Testis (tissue), 3 donors: ENCODE data around the gene EBP. TPM values are rescaled to one million over a fixed set of nuclear protein-coding genes. Genes with fewer than 3 reads are reported as not detected.
A peak's percentile ranks its signal among the peaks of the same experiment; 100 is the strongest.

Experiments
- DNase-seq: peaks from one replicate; pipeline ENCODE4 v3.0.0-alpha.2; 2019
- H3K27ac ChIP-seq, 2 donors: fragments of 200-600 bp; sonication (generic); one replicate each; pipeline ENCODE4 v1.5.1; 2019
- H3K27me3 ChIP-seq: fragments of 200-600 bp; sonication (generic); one replicate; pipeline ENCODE4 v1.5.1; 2019
- H3K36me3 ChIP-seq: fragments of 200-600 bp; sonication (generic); one replicate; pipeline ENCODE4 v1.5.1; 2017; ENCODE audit warnings: low read depth; ENCODE audit errors: missing control alignments
- H3K4me1 ChIP-seq: fragments of 200-600 bp; sonication (generic); one replicate; pipeline ENCODE4 v1.5.1; 2019
- H3K4me3 ChIP-seq, 2 donors: fragments of 200-600 bp; sonication (generic); one replicate each; pipeline ENCODE4 v1.5.1; 2017 to 2019
- H3K9me3 ChIP-seq: fragments of 200-600 bp; sonication (generic); one replicate; pipeline ENCODE4 v1.5.1; 2017
- CTCF ChIP-seq, 3 experiments: fragments of 450-650 bp in 2 of 3; fragments of 200-600 bp in 1 of 3; sonication (generic) in 1 of 3; IDR thresholded peaks; one replicate each; pipeline ENCODE4 v1.5.1; 2016 to 2019; ENCODE audit warnings: antibody characterized with exemption in 3 of 3, mild to moderate bottlenecking in 2 of 3, moderate library complexity in 1 of 3
- POLR2A ChIP-seq: fragments of 450-650 bp; IDR thresholded peaks from one replicate; pipeline ENCODE4 v1.6.1; 2017; ENCODE audit warnings: antibody characterized with exemption, mild to moderate bottlenecking, moderate library complexity
- WGBS, 2 donors: methylation state at CpG; one replicate each; pipeline ENCODE4 v1.1.5; 2018; 5-methylcytosine and 5-hydroxymethylcytosine counted together
- intact Hi-C: fragments of 100-400 bp; cut with DNase I; formaldehyde crosslinking; loops from one replicate; pipeline ENCODE4 v1.15.1; 2023; ENCODE audit warnings: low total_unique reads
- polyA plus RNA-seq: library from polyadenylated mRNA; stranded (reverse); fragments of 350-450 nt; fragmentation: Illumina TruSeq; extraction: RNeasy Lipid Tissue Mini Kit (QIAGEN cat#74804); gene quantifications from one replicate; pipeline ENCODE4 v1.2.3, GENCODE V29; 2014; ENCODE audit warnings: low read depth, low replicate concordance; ENCODE audit not compliant: insufficient read depth
- total RNA-seq, 2 donors: library from RNA; depleted of rRNA; stranded (reverse); fragments of >200 nt; gene quantifications; one replicate each; pipeline ENCODE4 v1.2.3, GENCODE V29; 2016

EBP gene
- total and polyA plus RNA-seq, 3 donors from 2014 or later: 30.4 to 61.0 (median 48.8) TPM

GRCh38 chrX:48539345-48540027, 17.9 kb downstream of the EBP start, which contains the start of gene TBC1D25:
Gene TBC1D25, plus strand, starts transcription at chrX:48539714. Its CDS starts 84 bp downstream, at chrX:48539798.
- Histone ChIP-seq H3K9me3 (no peaks in the 10 kb centered on the region), H3K27me3 (no peaks in the 10 kb centered on the region), H3K27ac (peak within 1 kb of the TSS; percentile 91), H3K4me1 (no peaks in the 10 kb centered on the region), H3K4me3 (peak within 1 kb of the TSS; percentile 62 to 79), H3K36me3 (no peaks in the 10 kb centered on the region)
- intact Hi-C loops: no loop called here
- 0 to 1% methylated on average over 10 to 59 of the region's 59 CpGs for WGBS, 2 donors
- TF ChIP-seq CTCF (IDR thresholded peaks at IDR 0.05) (no peak), POLR2A (no peak)
- DNase-seq: peak; percentile 98

- intact Hi-C loops: no loop called here
Observed at GRCh38 chrX:48540028-48540375, 18.4 kb downstream of the EBP start.

GRCh38 chrX:48540480-48540879, 18.9 kb downstream of the EBP start:
- no peak for TF ChIP-seq POLR2A
- TF ChIP-seq CTCF (IDR thresholded peaks at IDR 0.05): no peak
- intact Hi-C loops: no loop called here

More at GRCh38 chrX:48540028-48540375, 18.4 kb downstream of the EBP start:
- Histone ChIP-seq H3K27me3 (no peaks in the 10 kb centered on the region), H3K9me3 (no peaks in the 10 kb centered on the region), H3K36me3 (no peaks in the 10 kb centered on the region), H3K27ac (peak overlapping the region; percentile 91), H3K4me3 (peak overlapping the region; percentile 62 to 79), H3K4me1 (no peaks in the 10 kb centered on the region)
- TF ChIP-seq CTCF (IDR thresholded peaks at IDR 0.05) (no peak), POLR2A (no peak)
- 3 to 7% methylated on average over 12 of the region's 12 CpGs for WGBS, 2 donors
- DNase-seq: peak; percentile 61

GRCh38 chrX:48541140-48541814, 19.7 kb downstream of the EBP start:
- TF ChIP-seq POLR2A (no peak), CTCF (IDR thresholded peaks at IDR 0.05) (no peak)

More at GRCh38 chrX:48540480-48540879, 18.9 kb downstream of the EBP start:
- H3K4me3 ChIP-seq: peak overlapping the region in 1 of 2 donors; percentile 79
- 60 to 75% methylated on average over 6 to 7 of the region's 7 CpGs for WGBS, 2 donors
- H3K36me3 ChIP-seq: no peaks in the 10 kb centered on the region
- H3K27me3 ChIP-seq: no peaks in the 10 kb centered on the region
- H3K9me3 ChIP-seq: no peaks in the 10 kb centered on the region
- DNase-seq: no peak
- H3K27ac ChIP-seq: peak overlapping the region in 1 of 2 donors; percentile 91
- H3K4me1 ChIP-seq: no peaks in the 10 kb centered on the region

More at GRCh38 chrX:48541140-48541814, 19.7 kb downstream of the EBP start:
- intact Hi-C loops: no loop called here
- 75 to 88% methylated on average over 3 to 10 of the region's 10 CpGs for WGBS, 2 donors
- Histone ChIP-seq H3K9me3 (no peaks in the 10 kb centered on the region), H3K4me3 (no peak overlapping the region), H3K36me3 (no peaks in the 10 kb centered on the region), H3K27me3 (no peaks in the 10 kb centered on the region), H3K27ac (no peak overlapping the region), H3K4me1 (no peaks in the 10 kb centered on the region)
- no peak for DNase-seq
